ENCODE data around the gene CCNH. TPM values are rescaled to one million over a fixed set of nuclear protein-coding genes. Genes with fewer than 3 reads are reported as not detected.
A peak's percentile ranks its signal among the peaks of the same experiment; 100 is the strongest.

Gene CCNH
- total and polyA plus RNA-seq, 11 donors, result 22.2 to 41.3 (median 27.9) TPM

GRCh38 chr5:87411973-87412629 lies 629 bp downstream of the CCNH start:
- H3K27ac ChIP-seq, result peak overlapping the region; percentile 80 to 99 (median 97)
- peaks cover 0 to 35% (median 14%) of the 10 kb centered on the region in 12 donors for H3K4me1 ChIP-seq
- no peaks in the 10 kb centered on the region for H3K9me3 ChIP-seq
- peak overlapping the region; percentile 20 to 96 (median 87) for H3K4me3 ChIP-seq
- ATAC-seq, result peak; percentile 11 to 52 (median 33)
- TF ChIP-seq CTCF (IDR thresholded peaks at IDR 0.05) (no peak), POLR2A (IDR thresholded peaks at IDR 0.05) (no peak)
- intact Hi-C loops (cut with DNase I), result loop anchor here in 7 of 10 donors (2.0 to 10.0 kb wide), 4 partner anchors 143 to 795 kb away; partner anchors contain the start of genes RASA1 (in 5 of the 7) and COX7C (in 1 of the 7)
- peaks cover 0 to 41% (median 33%) of the 10 kb centered on the region in 9 donors for H3K36me3 ChIP-seq
- DNase-seq, result peak in 4 of 5 donors; percentile 22 to 32 (median 27)
- 0 to 1% (median 1%) methylated on average over 27 to 29 of the region's 29 CpGs for WGBS, 4 donors
- no peaks in the 10 kb centered on the region for H3K27me3 ChIP-seq

- WGBS, 4 donors, result 10 to 19% (median 15%) methylated on average over 5 of the region's 5 CpGs
- intact Hi-C loops (cut with DNase I), result loop anchor here in 6 of 10 donors (5.0 to 10.0 kb wide), 3 partner anchors 144 to 794 kb away; partner anchors contain the start of genes RASA1 (in 5 of the 6) and COX7C (in 1 of the 6)
- no peak for TF ChIP-seq CTCF (IDR thresholded peaks at IDR 0.05)
- no peak for TF ChIP-seq POLR2A (IDR thresholded peaks at IDR 0.05)
- Histone ChIP-seq H3K4me1 (peaks cover 0 to 38% (median 14%) of the 10 kb centered on the region in 12 donors), H3K27ac (peak overlapping the region; percentile 80 to 99 (median 97)), H3K4me3 (peak overlapping the region; percentile 20 to 96 (median 87)), H3K27me3 (no peaks in the 10 kb centered on the region), H3K36me3 (peaks cover 0 to 46% (median 38%) of the 10 kb centered on the region in 9 donors), H3K9me3 (no peaks in the 10 kb centered on the region)
- ATAC-seq (no peak), DNase-seq (no peak)
Measured at GRCh38 chr5:87411586-87411972, 1.2 kb downstream of the CCNH start.

- H3K9me3 ChIP-seq, result no peaks in the 10 kb centered on the region
- peak overlapping the region in 2 of 12 donors; percentile 98 for H3K27ac ChIP-seq
- H3K36me3 ChIP-seq, result peaks cover 0 to 52% (median 44%) of the 10 kb centered on the region in 9 donors
- H3K4me1 ChIP-seq, result peaks cover 0 to 40% (median 14%) of the 10 kb centered on the region in 12 donors
- ATAC-seq, result no peak
- peak overlapping the region in 3 of 12 donors; percentile 68 to 96 (median 87) for H3K4me3 ChIP-seq
- H3K27me3 ChIP-seq, result no peaks in the 10 kb centered on the region
- TF ChIP-seq POLR2A (IDR thresholded peaks at IDR 0.05) (no peak), CTCF (IDR thresholded peaks at IDR 0.05) (no peak)
- DNase-seq, result no peak
- intact Hi-C loops (cut with DNase I), result loop anchor here in 6 of 10 donors (5.0 to 10.0 kb wide), 3 partner anchors 144 to 794 kb away; partner anchors contain the start of genes RASA1 (in 5 of the 6) and COX7C (in 1 of the 6)
- 76 to 89% (median 87%) methylated on average over 1 of the region's 1 CpG for whole genome bisulfite sequencing, 4 donors
Measured at GRCh38 chr5:87410931-87411330, 1.8 kb downstream of the CCNH start.

GRCh38 chr5:87408204-87408603 lies 4.5 kb downstream of the CCNH start:
- Histone ChIP-seq H3K27me3 (no peaks in the 10 kb centered on the region), H3K9me3 (no peaks in the 10 kb centered on the region), H3K36me3 (peaks cover 0 to 80% (median 69%) of the 10 kb centered on the region in 9 donors), H3K27ac (no peak overlapping the region), H3K4me1 (peaks cover 0 to 44% (median 15%) of the 10 kb centered on the region in 12 donors), H3K4me3 (no peak overlapping the region)
- TF ChIP-seq POLR2A (IDR thresholded peaks at IDR 0.05) (no peak), CTCF (IDR thresholded peaks at IDR 0.05) (no peak)
- WGBS, 4 donors, result 66 to 84% (median 76%) methylated on average over 2 of the region's 2 CpGs
- DNase-seq (no peak), ATAC-seq (no peak)
- intact Hi-C loops (cut with DNase I), result loop anchor here in 4 of 10 donors (10.0 kb wide), 2 partner anchors 333 to 343 kb away; no protein-coding TSS in a partner anchor
